Duodenal mucosa (tissue), 2 donors: ENCODE data around the gene LY6G6F.

ENCODE experiments used
- H3K27ac ChIP-seq: one replicate; pipeline ENCODE4 v1.7.0; 2013; ENCODE audit warnings: low read depth, low read length
- H3K27me3 ChIP-seq, 2 donors: one replicate each; pipeline ENCODE4 v1.7.0; 2013; ENCODE audit warnings: low read length in 2 of 2, control low read depth in 1 of 2; ENCODE audit not compliant: insufficient read depth in 2 of 2, control insufficient read depth in 1 of 2
- H3K36me3 ChIP-seq, 2 donors: one replicate each; pipeline ENCODE4 v1.7.0; 2013; ENCODE audit warnings: low read length in 2 of 2, control low read depth in 1 of 2; ENCODE audit not compliant: insufficient read depth in 2 of 2, control insufficient read depth in 1 of 2
- H3K4me1 ChIP-seq, 2 donors: one replicate each; pipeline ENCODE4 v1.7.0; 2013; ENCODE audit warnings: low read length in 2 of 2, control low read depth in 1 of 2; ENCODE audit not compliant: insufficient read depth in 2 of 2, control insufficient read depth in 1 of 2
- H3K4me3 ChIP-seq, 2 donors: one replicate each; pipeline ENCODE4 v1.7.0; 2013; ENCODE audit warnings: low read length in 2 of 2, low read depth in 1 of 2
- H3K9ac ChIP-seq, 2 donors: one replicate each; pipeline ENCODE4 v1.7.0; 2013; ENCODE audit warnings: low read length in 2 of 2, low read depth in 1 of 2
- H3K9me3 ChIP-seq, 2 donors: one replicate each; pipeline ENCODE4 v1.7.0; 2013; ENCODE audit warnings: low read length in 2 of 2, control low read depth in 1 of 2; ENCODE audit not compliant: control insufficient read depth in 1 of 2

LY6G6F gene

DNA sequence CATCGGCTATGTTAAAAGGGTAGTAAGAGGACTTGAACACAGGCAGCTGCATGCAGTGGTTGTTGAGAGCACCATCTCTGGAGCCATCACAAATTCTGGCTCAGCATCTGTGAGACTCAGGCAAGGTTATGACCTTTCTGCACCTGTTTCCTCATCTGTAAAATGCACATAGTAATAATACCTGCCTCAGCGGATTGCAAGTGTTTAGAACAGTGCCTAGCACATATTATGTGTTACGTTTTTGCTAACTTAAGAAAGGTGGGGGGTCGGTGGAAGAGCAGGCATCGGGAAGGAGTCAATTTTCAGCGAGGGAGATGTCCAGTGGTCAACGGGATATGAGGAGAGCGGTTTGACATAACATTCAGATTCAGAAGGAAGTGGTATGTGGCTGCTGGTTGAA is 28.7 kb upstream of the LY6G6F start:
- Histone ChIP-seq H3K36me3 (peaks cover 3 to 11% of the 10 kb centered on the region in 2 donors), H3K9ac (no peak overlapping the region), H3K27me3 (no peaks in the 10 kb centered on the region), H3K4me3 (no peak overlapping the region), H3K27ac (no peak overlapping the region), H3K9me3 (no peaks in the 10 kb centered on the region), H3K4me1 (peaks cover 10 to 11% of the 10 kb centered on the region in 2 donors)

DNA sequence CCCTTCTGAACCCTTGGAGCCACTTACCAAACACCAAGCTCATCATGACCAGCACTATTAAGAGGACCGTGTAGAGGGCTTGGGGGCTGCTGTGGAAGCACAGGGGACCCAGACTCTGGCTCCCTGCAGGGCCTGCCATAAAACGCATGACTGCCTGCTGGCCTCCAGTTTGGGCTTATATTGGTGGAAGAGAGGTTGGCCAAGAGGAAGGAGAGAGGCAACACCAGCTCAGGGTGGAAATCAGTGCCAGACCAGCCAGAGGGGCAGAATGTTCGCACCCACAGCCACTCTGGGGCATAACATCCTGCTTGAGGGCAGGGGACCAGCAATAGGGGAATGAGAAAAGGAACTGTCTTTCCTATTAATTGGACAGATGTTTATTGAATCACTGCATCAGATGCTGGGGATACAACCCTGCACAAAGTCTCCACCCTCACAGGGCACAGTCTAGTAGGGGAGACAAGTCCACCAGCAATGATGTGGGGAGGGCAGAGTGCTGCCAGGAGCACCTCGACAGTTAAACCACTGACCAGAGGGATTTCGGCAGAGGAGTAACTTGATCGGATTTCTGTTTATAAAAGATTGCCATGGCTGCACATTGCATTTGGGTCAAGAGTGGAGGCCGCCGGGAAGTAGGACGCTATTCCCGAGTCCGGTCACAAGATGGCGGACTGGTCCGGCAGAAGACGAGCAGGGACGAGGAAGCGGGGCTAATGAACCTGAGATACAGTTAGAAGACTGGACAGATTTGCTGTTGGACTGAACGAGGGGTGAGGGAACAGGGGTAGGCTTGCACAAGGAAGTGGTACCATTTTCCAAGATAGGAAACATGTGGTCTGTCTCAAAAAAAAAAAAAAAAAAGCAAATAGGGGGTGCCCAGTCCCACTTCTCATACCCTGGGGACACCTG is 26.2 kb upstream of the LY6G6F start, which contains the start of gene LY6G5C:
Gene LY6G5C (minus strand): TSS at position 842 of the 909 bp plus-strand sequence. CDS start 694 bp downstream, at position 148.
- Histone ChIP-seq H3K27ac (peak within 1 kb of the TSS; percentile 63), H3K4me3 (peak within 1 kb of the TSS; percentile 66 to 75), H3K9me3 (no peaks in the 10 kb centered on the region), H3K36me3 (peaks cover 3 to 6% of the 10 kb centered on the region in 2 donors), H3K9ac (peak within 1 kb of the TSS; percentile 62 to 89), H3K4me1 (peaks cover 11 to 16% of the 10 kb centered on the region in 2 donors), H3K27me3 (no peaks in the 10 kb centered on the region)

- H3K27me3 ChIP-seq: no peaks in the 10 kb centered on the region
- peak overlapping the region; percentile 66 to 75 for H3K4me3 ChIP-seq
- H3K4me1 ChIP-seq: peaks cover 11 to 16% of the 10 kb centered on the region in 2 donors
- H3K9ac ChIP-seq: peak overlapping the region; percentile 62 to 89
- H3K27ac ChIP-seq: peak overlapping the region; percentile 63
- no peaks in the 10 kb centered on the region for H3K9me3 ChIP-seq
- H3K36me3 ChIP-seq: peaks cover 5 to 10% of the 10 kb centered on the region in 2 donors
Measured at GRCh38 chr6:31681135-31681671, 25.5 kb upstream of the LY6G6F start.

DNA sequence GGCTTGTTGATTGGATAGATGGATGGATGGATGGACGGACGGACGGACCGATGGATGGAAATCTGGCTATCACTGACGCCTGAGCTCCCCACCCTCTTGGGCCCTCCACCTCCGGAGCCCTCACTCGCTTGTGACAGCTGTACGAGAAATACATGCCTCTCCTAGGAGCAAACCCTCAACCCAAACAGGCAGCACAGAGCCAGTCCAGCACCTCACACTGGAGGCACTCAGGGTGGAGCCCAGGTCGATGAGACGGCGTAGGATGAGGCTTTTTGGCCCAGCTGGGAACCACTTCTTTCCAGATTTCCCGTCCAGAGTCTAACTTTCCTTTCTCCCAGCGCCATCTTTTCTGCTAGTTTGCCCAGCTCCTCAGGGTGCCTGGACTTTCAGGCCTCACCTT is 23.1 kb upstream of the LY6G6F start:
- no peaks in the 10 kb centered on the region for H3K27me3 ChIP-seq
- H3K4me1 ChIP-seq: peaks cover 11 to 16% of the 10 kb centered on the region in 2 donors
- H3K9ac ChIP-seq: peak overlapping the region; percentile 8 to 48
- peaks cover 22 to 34% of the 10 kb centered on the region in 2 donors for H3K36me3 ChIP-seq
- no peaks in the 10 kb centered on the region for H3K9me3 ChIP-seq
- peak overlapping the region; percentile 65 for H3K27ac ChIP-seq
- H3K4me3 ChIP-seq: peak overlapping the region; percentile 47 to 59

GRCh38 chr6:31686483-31686882 is 20.2 kb upstream of the LY6G6F start:
- Histone ChIP-seq H3K9ac (no peak overlapping the region), H3K27me3 (no peaks in the 10 kb centered on the region), H3K36me3 (peaks cover 41 to 54% of the 10 kb centered on the region in 2 donors), H3K27ac (no peak overlapping the region), H3K9me3 (no peaks in the 10 kb centered on the region), H3K4me1 (peaks cover 20 to 27% of the 10 kb centered on the region in 2 donors), H3K4me3 (no peak overlapping the region)

DNA sequence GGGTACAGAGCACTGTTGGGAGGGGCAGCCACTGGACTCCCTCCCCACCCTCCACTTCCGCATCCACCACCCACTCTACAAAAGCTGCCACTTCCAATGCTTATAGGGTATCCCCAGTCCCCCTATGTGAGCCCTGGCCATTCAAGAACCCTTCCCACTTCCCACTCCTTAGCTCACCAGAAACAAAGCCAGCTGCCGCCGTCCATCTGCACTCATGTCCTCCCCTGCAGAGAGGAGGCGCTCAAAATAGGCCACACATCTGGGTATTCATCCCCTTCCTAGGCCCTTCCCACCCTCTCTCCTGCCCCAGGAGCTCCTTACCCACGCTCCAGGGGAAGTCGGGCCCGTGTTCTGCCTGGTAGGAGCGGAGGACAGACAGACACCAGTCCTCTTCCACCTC is 19.3 kb upstream of the LY6G6F start:
- Histone ChIP-seq H3K27ac (no peak overlapping the region), H3K9me3 (no peaks in the 10 kb centered on the region), H3K4me3 (no peak overlapping the region), H3K36me3 (peaks cover 46 to 62% of the 10 kb centered on the region in 2 donors), H3K4me1 (peaks cover 16 to 26% of the 10 kb centered on the region in 2 donors), H3K27me3 (no peaks in the 10 kb centered on the region), H3K9ac (no peak overlapping the region)

- no peaks in the 10 kb centered on the region for H3K27me3 ChIP-seq
- no peak overlapping the region for H3K4me3 ChIP-seq
Measured at GRCh38 chr6:31687860-31688693, 18.6 kb upstream of the LY6G6F start.

DNA sequence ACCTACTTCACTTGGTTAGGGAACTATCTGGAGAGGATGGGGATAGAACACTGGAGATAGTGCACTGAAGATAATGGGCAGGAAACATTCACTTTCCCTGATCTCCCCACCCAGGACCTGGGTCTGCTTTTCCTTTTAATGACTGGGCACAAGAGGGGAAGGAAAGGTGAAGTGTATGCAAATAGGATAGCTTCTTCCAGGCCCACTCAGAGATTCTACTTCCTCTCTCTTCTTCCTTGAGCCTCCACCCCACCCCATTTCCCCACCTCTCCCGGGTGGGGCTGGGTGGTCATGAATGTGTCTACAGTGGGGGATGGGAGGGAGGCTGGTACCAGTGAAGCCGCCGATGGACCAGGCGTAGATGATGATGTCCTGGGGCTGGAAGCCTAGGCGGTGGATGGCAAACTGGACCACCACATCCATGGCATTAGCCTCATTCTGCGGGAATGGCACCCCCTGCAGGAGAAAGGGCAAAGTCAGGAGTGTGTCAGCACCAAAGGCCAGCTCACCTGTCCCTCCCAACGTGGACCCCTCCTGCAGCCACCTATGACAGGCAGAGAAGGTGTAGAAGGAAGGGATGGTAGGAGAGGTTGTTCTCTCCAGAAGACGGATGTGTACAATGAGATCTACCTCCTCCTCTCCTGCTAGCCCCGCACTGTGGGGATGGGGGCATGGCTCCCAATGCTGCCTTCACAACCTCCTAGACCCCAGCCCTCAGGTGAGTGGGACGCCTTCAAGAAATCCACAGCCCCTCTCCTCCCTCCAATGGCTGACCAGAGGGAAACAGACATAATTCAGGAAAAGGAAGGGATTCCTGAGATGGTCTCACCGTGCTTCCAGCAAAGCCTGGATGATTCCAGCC is 17.2 kb upstream of the LY6G6F start:
- H3K36me3 ChIP-seq: peaks cover 60 to 81% of the 10 kb centered on the region in 2 donors
- peak overlapping the region; percentile 33 for H3K27ac ChIP-seq
- peak overlapping the region in 1 of 2 donors; percentile 5 for H3K9ac ChIP-seq
- peaks cover 16 to 19% of the 10 kb centered on the region in 2 donors for H3K4me1 ChIP-seq
- H3K4me3 ChIP-seq: peak overlapping the region in 1 of 2 donors; percentile 8
- no peaks in the 10 kb centered on the region for H3K27me3 ChIP-seq
- no peaks in the 10 kb centered on the region for H3K9me3 ChIP-seq

More at GRCh38 chr6:31687860-31688693, 18.6 kb upstream of the LY6G6F start:
- peaks cover 52 to 68% of the 10 kb centered on the region in 2 donors for H3K36me3 ChIP-seq
- H3K9ac ChIP-seq: no peak overlapping the region
- H3K9me3 ChIP-seq: no peaks in the 10 kb centered on the region
- H3K27ac ChIP-seq: no peak overlapping the region
- peaks cover 16 to 26% of the 10 kb centered on the region in 2 donors for H3K4me1 ChIP-seq
